Endothelial cell of umbilical vein (primary cell): ENCODE results near the gene TECTA. TPM values are rescaled to one million over a fixed set of nuclear protein-coding genes. Genes with fewer than 3 reads are reported as not detected.
"Not testable (repeated sequence)": the region's sequence is repeated elsewhere in the genome, so short reads cannot be mapped to it uniquely, and the experiment has no call there.

ENCODE experiments used
- BruUV-seq: library from RNA; stranded (reverse); fragments of 400-500 nt; replicated peaks from 2 replicates; lab custom pipeline; 2021; lab: Mats Ljungman, UMichigan
- CTCF ChIA-PET: fragments of 300-600, 350-600 bp; sonication (Branson Sonifier 250); formaldehyde crosslinking; loops from one replicate; lab custom pipeline; 2021; ENCODE audit warnings: antibody characterized with exemption, inconsistent platforms; lab: Charles Lee
- POLR2A ChIA-PET: fragments of 300-600, 350-600 bp; sonication (Branson Sonifier 250); formaldehyde crosslinking; loops from one replicate; lab custom pipeline; 2021; ENCODE audit warnings: antibody characterized with exemption, inconsistent platforms; lab: Charles Lee
- DNase-seq: peaks from one replicate; pipeline ENCODE4 v3.0.0-alpha.2; 2011; ENCODE audit warnings: low read depth, low spot score
- FAIRE-seq: peaks from 2 replicates; lab custom pipeline; 2011; peaks lifted over from hg19 to GRCh38; lab: Jason Lieb, UNC
- H2AFZ ChIP-seq: 2 replicates; pipeline ENCODE4 v1.6.0; 2012; ENCODE audit warnings: low read depth, low read length, control low read depth, inconsistent platforms
- H3K27ac ChIP-seq: 2 replicates; pipeline ENCODE4 v1.5.1; 2011; ENCODE audit warnings: low read depth, mild to moderate bottlenecking, control low read depth, low read length, moderate library complexity; ENCODE audit not compliant: insufficient read depth
- H3K27me3 ChIP-seq, 2 experiments: 2 replicates each; pipeline versions ENCODE4 v1.6.0 to v1.6.1; 2011; ENCODE audit warnings: low read length in 2 of 2, mixed read lengths in 1 of 2; ENCODE audit not compliant: control insufficient read depth in 2 of 2, insufficient read depth in 2 of 2
- H3K36me3 ChIP-seq, 2 experiments: 2 replicates in 1 of 2; 3 replicates in 1 of 2; pipeline ENCODE4 v1.5.1; 2011; ENCODE audit warnings: low read length in 2 of 2, mild to moderate bottlenecking in 1 of 2, moderate library complexity in 1 of 2; ENCODE audit not compliant: control insufficient read depth in 2 of 2, insufficient read depth in 2 of 2; ENCODE audit errors: extremely low read depth in 1 of 2
- H3K4me1 ChIP-seq: 3 replicates; pipeline ENCODE4 v1.5.1; 2011; ENCODE audit warnings: mild to moderate bottlenecking, low read length; ENCODE audit not compliant: control insufficient read depth, insufficient read depth; ENCODE audit errors: extremely low read depth
- H3K4me2 ChIP-seq: 2 replicates; pipeline ENCODE4 v1.6.1; 2011; ENCODE audit warnings: low read length, control low read depth, mixed read lengths; ENCODE audit not compliant: insufficient read depth
- H3K4me3 ChIP-seq, 3 experiments: fragments of 200-600 bp in 1 of 3; sonication (generic), shearing (Covaris generic) in 1 of 3; replicated peaks in 1 of 3; 2 replicates each; pipeline ENCODE4 v1.5.1; 2011 to 2016; ENCODE audit warnings: control low read depth in 3 of 3, low read length in 3 of 3, mild to moderate bottlenecking in 2 of 3, inconsistent platforms in 1 of 3, low read depth in 1 of 3, moderate library complexity in 1 of 3; ENCODE audit not compliant: insufficient read depth in 1 of 3
- H3K79me2 ChIP-seq: 2 replicates; pipeline ENCODE4 v1.6.0; 2012; ENCODE audit warnings: low read length, inconsistent platforms; ENCODE audit not compliant: control insufficient read depth, insufficient read depth
- H3K9ac ChIP-seq: replicated peaks from 2 replicates; pipeline ENCODE3; 2011; ENCODE audit warnings: low read length, control low read depth; ENCODE audit not compliant: insufficient read depth; ENCODE audit errors: extremely low read depth
- H3K9me1 ChIP-seq: replicated peaks from 3 replicates; pipeline ENCODE4 v1.6.0; 2011; ENCODE audit warnings: mild to moderate bottlenecking, low read length; ENCODE audit not compliant: control insufficient read depth, insufficient read depth; ENCODE audit errors: extremely low read depth
- H3K9me3 ChIP-seq: replicated peaks from 2 replicates; pipeline ENCODE4 v1.5.1; 2012; ENCODE audit warnings: low read length, inconsistent platforms; ENCODE audit not compliant: control insufficient read depth, insufficient read depth
- H4K20me1 ChIP-seq: replicated peaks from 2 replicates; pipeline ENCODE3; 2011; ENCODE audit warnings: mild to moderate bottlenecking, low read length; ENCODE audit not compliant: control insufficient read depth, insufficient read depth; ENCODE audit errors: extremely low read depth
- CTCF ChIP-seq, 2 donors: IDR thresholded peaks; 1 replicate in 1 of 2; 2 replicates in 1 of 2; pipeline ENCODE4 v1.5.1; 2011; ENCODE audit warnings: low read length in 2 of 2, mild to moderate bottlenecking in 2 of 2, moderate library complexity in 2 of 2, control low read depth in 1 of 2, inconsistent platforms in 1 of 2, low read depth in 1 of 2; ENCODE audit not compliant: insufficient read depth in 1 of 2; ENCODE audit errors: extremely low read depth in 1 of 2
- FOS ChIP-seq: IDR thresholded peaks from 2 replicates; pipeline ENCODE4 v1.6.1; 2011; ENCODE audit warnings: mild to moderate bottlenecking, low read length, moderate library complexity, borderline replicate concordance; ENCODE audit not compliant: insufficient read depth
- JUN ChIP-seq: IDR thresholded peaks from 2 replicates; pipeline ENCODE4 v1.6.1; 2011; ENCODE audit warnings: borderline replicate concordance, low read depth; ENCODE audit not compliant: insufficient read length, insufficient read depth
- dilution Hi-C: fragments of 300-500 bp; cut with MboI; formaldehyde crosslinking; loops from one replicate; pipeline ENCODE4 v1.15.0; 2019; ENCODE audit warnings: low sequenced_read_pairs; ENCODE audit not compliant: extremely low pct_ligation_motif_present
- intact Hi-C: fragments of 100-400 bp; cut with micrococcal nuclease; formaldehyde crosslinking; loops from one replicate; pipeline ENCODE4 v1.10.0; 2022
- polyA plus RNA-seq, 4 experiments: library from polyadenylated mRNA; depleted of rRNA in 3 of 4; stranded (reverse) in 3 of 4; unstranded in 1 of 4; fragments of >200 nt; gene quantifications; 2 replicates each; pipeline versions ENCODE4 v1.2.1 to v1.2.3, GENCODE V29; 2011 to 2012; ENCODE audit warnings: missing spikeins in 1 of 4
- total RNA-seq: library from RNA; stranded (reverse); gene quantifications from 2 replicates; pipeline ENCODE4 v1.2.3, GENCODE V29; 2021

TECTA gene
- total and polyA plus RNA-seq, 2 donors (not counting 3 experiments of a cell fraction or from before 2014, with no cell fraction given): 0.44 to 0.69 TPM

GRCh38 chr11:121113611-121114010, 12.6 kb downstream of the TECTA start:
- Histone ChIP-seq H3K4me3 (no peak overlapping the region), H3K4me2 (no peak overlapping the region), H3K9me1 (no peaks in the 10 kb centered on the region), H3K36me3 (no peaks in the 10 kb centered on the region), H3K27me3 (peaks cover 0 to 7% of the 10 kb centered on the region in 2 experiments), H3K9ac (no peak overlapping the region), H2AFZ (no peak overlapping the region), H3K79me2 (no peaks in the 10 kb centered on the region), H4K20me1 (no peaks in the 10 kb centered on the region), H3K9me3 (no peaks in the 10 kb centered on the region), H3K27ac (no peak overlapping the region), H3K4me1 (peaks cover 14% of the 10 kb centered on the region)
- ChIA-PET POLR2A (no interaction called here), CTCF (interaction anchor here (0.7 to 2.4 kb wide), 5 partner anchors 81 to 453 kb away, joined by 3 to 8 read pairs (median 4); no protein-coding TSS in a partner anchor)
- no peak for TF ChIP-seq CTCF (IDR thresholded peaks at IDR 0.05; ENCODE audit: extremely low read depth in 1 of 2, insufficient read depth in 1 of 2, low read depth in 1 of 2, low read length in 2 of 2)
- TF ChIP-seq JUN: no peak
- TF ChIP-seq FOS: no peak
- FAIRE-seq: no peak
- BruUV-seq: no TSS peak
- intact Hi-C loops: loop anchor here (5.0 to 10.0 kb wide), 3 partner anchors 81 to 479 kb away; no protein-coding TSS in a partner anchor
- DNase-seq: no peak
- dilution Hi-C loops: no loop called here

GRCh38 chr11:121115024-121115423, 14.0 kb downstream of the TECTA start:
- dilution Hi-C loops, H3K27ac ChIP-seq, H3K36me3 ChIP-seq, POLR2A ChIA-PET, H3K9me1 ChIP-seq, H2AFZ ChIP-seq, H3K9ac ChIP-seq, H3K4me3 ChIP-seq, FAIRE-seq, H3K4me2 ChIP-seq, DNase-seq, H3K79me2 ChIP-seq, H4K20me1 ChIP-seq, H3K27me3 ChIP-seq, BruUV-seq, H3K9me3 ChIP-seq: not testable (repeated sequence)
- CTCF ChIA-PET: interaction anchor here (2.8 kb wide), 1 partner anchor 80 kb away, joined by 9 read pairs; no protein-coding TSS in a partner anchor
- peaks cover 14% of the 10 kb centered on the region for H3K4me1 ChIP-seq
- intact Hi-C loops: loop anchor here (5.0 to 10.0 kb wide), 2 partner anchors 77 to 430 kb away; no protein-coding TSS in a partner anchor
